ENCODE results near the gene MYH11. TPM values are rescaled to one million over a fixed set of nuclear protein-coding genes. Genes with fewer than 3 reads are reported as not detected.

The MYH11 gene
- total and polyA plus RNA-seq, 10 of the 15 experiments (the other 5 are each of a cell fraction or from before 2014, with no cell fraction given): 0.01 to 1.9 (median 0.13) TPM; not detected in 1

GRCh38 chr16:15749985-15750384 lies 106.8 kb downstream of the MYH11 start:
- Histone ChIP-seq H3K27me3 (replicated peaks in 1 of 2; ENCODE audit: control insufficient read depth in 2 of 2, insufficient read depth in 2 of 2, low read length in 1 of 2) (no peaks in the 10 kb centered on the region), H3K4me2 (ENCODE audit: control insufficient read depth, insufficient read depth) (no peak overlapping the region), H3K9ac (ENCODE audit: control insufficient read depth, insufficient read depth, low read length) (no peak overlapping the region), H3K4me3 (no peak overlapping the region), H3K9me3 (replicated peaks; ENCODE audit: control insufficient read depth, insufficient read depth, low read length) (no peaks in the 10 kb centered on the region), H3K79me2 (ENCODE audit: control insufficient read depth, insufficient read depth, low read length) (no peaks in the 10 kb centered on the region), H4K20me1 (ENCODE audit: control insufficient read depth, insufficient read depth) (no peaks in the 10 kb centered on the region), H3K27ac (ENCODE audit: control insufficient read depth, insufficient read depth) (no peak overlapping the region), H3K36me3 (ENCODE audit: control insufficient read depth in 2 of 2, insufficient read depth in 2 of 2, low read length in 1 of 2) (no peaks in the 10 kb centered on the region), H2AFZ (ENCODE audit: control insufficient read depth, low read depth, low read length) (no peak overlapping the region), H3K4me1 (ENCODE audit: control insufficient read depth, insufficient read depth, low read length) (no peaks in the 10 kb centered on the region)
- RAD21 ChIA-PET (ENCODE audit: unreplicated experiment): no interaction called here
- intact Hi-C loops (cut with micrococcal nuclease; ENCODE audit: unreplicated experiment): no loop called here
- POLR2A ChIA-PET: no interaction called here
- FAIRE-seq (no peak), ATAC-seq (no peak), DNase-seq (ENCODE audit: low read depth, low spot score) (no peak)
- TF ChIP-seq CTCF (IDR thresholded peaks at IDR 0.05 in 2 of 3, conservative IDR thresholded peaks at IDR 0.05 in 1 of 3; ENCODE audit: control insufficient read depth in 2 of 3, extremely low read depth in 1 of 3, insufficient read depth in 1 of 3, low read depth in 3 of 3, low read length in 3 of 3) (no peak), BHLHE40 (IDR thresholded peaks at IDR 0.05; ENCODE audit: borderline replicate concordance in 1 of 2, low read depth in 2 of 2, low read length in 1 of 2) (no peak), KDM1A (IDR thresholded peaks at IDR 0.05; ENCODE audit: borderline replicate concordance) (no peak), E2F8 (IDR thresholded peaks at IDR 0.05; ENCODE audit: low read depth, partially characterized antibody) (no peak), USF2 (IDR thresholded peaks at IDR 0.05; ENCODE audit: borderline replicate concordance, low read depth, low read length) (no peak)
- CTCF ChIA-PET: no interaction called here
- 42% methylated on average over 18 of the region's 18 CpGs for WGBS (ENCODE audit: insufficient coverage, insufficient replicate concordance, low lambda C conversion rate, missing lambda C conversion rate)
- SMC1A ChIA-PET (ENCODE audit: uncharacterized antibody, unreplicated experiment): no interaction called here
- no TSS peak for BruUV-seq (replicated peaks)
- in situ Hi-C loops (cut with MboI): no loop called here
